AG04450 (cell line): ENCODE measurements around the gene FBXO31. TPM values are rescaled to one million over a fixed set of nuclear protein-coding genes. Genes with fewer than 3 reads are reported as not detected.
"Not testable (repeated sequence)": the region's sequence is repeated elsewhere in the genome, so short reads cannot be mapped to it uniquely, and the experiment has no call there.

Experiments used
- CTCF ChIA-PET: fragments of 300-600, 350-600 bp; formaldehyde crosslinking; extraction: SDS; loops from one replicate; lab custom pipeline; 2022; ENCODE audit warnings: antibody characterized with exemption, inconsistent platforms; lab: Charles Lee
- POLR2A ChIA-PET: fragments of 350-600 bp; formaldehyde crosslinking; extraction: SDS; loops from one replicate; lab custom pipeline; 2021; ENCODE audit warnings: antibody characterized with exemption, inconsistent platforms; lab: Yijun Ruan, JAX
- DNase-seq: peaks from one replicate; pipeline ENCODE4 v3.0.0-alpha.2; 2011; ENCODE audit warnings: low read depth, low spot score
- H3K27ac ChIP-seq: one replicate; pipeline ENCODE4 v1.5.1; 2012; ENCODE audit warnings: low read depth, low read length, control low read depth
- H3K27me3 ChIP-seq: one replicate; pipeline ENCODE4 v1.6.0; 2012; ENCODE audit warnings: low read length; ENCODE audit not compliant: control insufficient read depth, insufficient read depth
- H3K4me3 ChIP-seq: 2 replicates; pipeline ENCODE4 v1.5.1; 2011; ENCODE audit warnings: mild to moderate bottlenecking, low read depth, low read length, control low read depth
- H3K9me3 ChIP-seq: 2 replicates; pipeline ENCODE4 v1.5.1; 2012; ENCODE audit warnings: low read length; ENCODE audit not compliant: control insufficient read depth, insufficient read depth
- CTCF ChIP-seq: IDR thresholded peaks from 2 replicates; pipeline ENCODE4 v1.5.1; 2011; ENCODE audit warnings: low read depth, low read length, control low read depth, inconsistent platforms
- polyA plus RNA-seq: library from polyadenylated mRNA; depleted of rRNA; stranded (reverse); fragments of >200 nt; gene quantifications from 2 replicates; pipeline ENCODE4 v1.2.3, GENCODE V29; 2011

Gene FBXO31
- polyA plus RNA-seq, 1 experiment: 16.3 TPM

GRCh38 chr16:87342504-87342903 lies 41.1 kb downstream of the FBXO31 start:
- no peak overlapping the region for H3K4me3 ChIP-seq
- H3K27ac ChIP-seq: no peak overlapping the region
- DNase-seq: no peak
- TF ChIP-seq CTCF: no peak
- no peaks in the 10 kb centered on the region for H3K27me3 ChIP-seq
- H3K9me3 ChIP-seq: no peaks in the 10 kb centered on the region; the same call in 1 of the 2 replicates
- ChIA-PET CTCF (interaction anchor here (0.9 kb wide), 1 partner anchor 11 kb away, joined by 3 read pairs; no protein-coding TSS in a partner anchor), POLR2A (no interaction called here)

GRCh38 chr16:87340198-87340597 lies 43.4 kb downstream of the FBXO31 start:
- Histone ChIP-seq H3K9me3 (no peaks in the 10 kb centered on the region), H3K27me3 (no peaks in the 10 kb centered on the region), H3K4me3 (no peak overlapping the region), H3K27ac (no peak overlapping the region)
- CTCF ChIA-PET: interaction anchor here (0.6 to 1.4 kb wide), 2 partner anchors 15 to 98 kb away, joined by 3 to 7 read pairs; no protein-coding TSS in a partner anchor
- TF ChIP-seq CTCF: no peak
- DNase-seq: no peak
- POLR2A ChIA-PET: no interaction called here

- H3K27ac ChIP-seq, POLR2A ChIA-PET, H3K4me3 ChIP-seq, H3K27me3 ChIP-seq, H3K9me3 ChIP-seq, DNase-seq: not testable (repeated sequence)
- CTCF ChIA-PET: interaction anchor here (0.6 to 1.4 kb wide), 3 partner anchors 15 to 213 kb away, joined by 3 to 7 read pairs (median 3); no protein-coding TSS in a partner anchor
Observed at GRCh38 chr16:87339724-87340105, 43.9 kb downstream of the FBXO31 start.

- Histone ChIP-seq H3K4me3 (no peak overlapping the region), H3K27ac (no peak overlapping the region), H3K9me3 (no peaks in the 10 kb centered on the region), H3K27me3 (no peaks in the 10 kb centered on the region)
- TF ChIP-seq CTCF: no peak
- no peak for DNase-seq
- ChIA-PET POLR2A (no interaction called here), CTCF (interaction anchor here (0.6 to 1.4 kb wide), 2 partner anchors 14 to 212 kb away, joined by 3 read pairs; no protein-coding TSS in a partner anchor)
Observed at GRCh38 chr16:87339086-87339723, 44.4 kb downstream of the FBXO31 start.

- no peaks in the 10 kb centered on the region for H3K9me3 ChIP-seq
- H3K4me3 ChIP-seq: no peak overlapping the region
- no peak overlapping the region for H3K27ac ChIP-seq
- DNase-seq: no peak
- no peak for TF ChIP-seq CTCF
- POLR2A ChIA-PET: no interaction called here
- no peaks in the 10 kb centered on the region for H3K27me3 ChIP-seq
- CTCF ChIA-PET: no interaction called here
Observed at GRCh38 chr16:87338155-87338765, 45.3 kb downstream of the FBXO31 start.
